Mammary epithelial cell (primary cell): ENCODE results near the gene LMO7.

Source experiments
- EZH2 ChIP-seq: IDR thresholded peaks from 2 replicates; pipeline ENCODE4 v1.6.1; 2012; ENCODE audit warnings: low read length, inconsistent platforms, borderline replicate concordance
- TF ChIP-seq, protein P1 (sequence below), 2 donors: IDR thresholded peaks in 1 of 2; conservative IDR thresholded peaks in 1 of 2; 2 replicates each; pipeline ENCODE4 v1.5.1; 2011 to 2012; ENCODE audit warnings: inconsistent platforms in 2 of 2, low read length in 2 of 2, mild to moderate bottlenecking in 2 of 2, control low read depth in 1 of 2, low read depth in 1 of 2; ENCODE audit not compliant: insufficient read depth in 1 of 2; ENCODE audit errors: extremely low read depth in 1 of 2

GRCh38 chr13:75679459-75679858, 43.3 kb downstream of the LMO7 start:
- TF ChIP-seq, protein P1, sequence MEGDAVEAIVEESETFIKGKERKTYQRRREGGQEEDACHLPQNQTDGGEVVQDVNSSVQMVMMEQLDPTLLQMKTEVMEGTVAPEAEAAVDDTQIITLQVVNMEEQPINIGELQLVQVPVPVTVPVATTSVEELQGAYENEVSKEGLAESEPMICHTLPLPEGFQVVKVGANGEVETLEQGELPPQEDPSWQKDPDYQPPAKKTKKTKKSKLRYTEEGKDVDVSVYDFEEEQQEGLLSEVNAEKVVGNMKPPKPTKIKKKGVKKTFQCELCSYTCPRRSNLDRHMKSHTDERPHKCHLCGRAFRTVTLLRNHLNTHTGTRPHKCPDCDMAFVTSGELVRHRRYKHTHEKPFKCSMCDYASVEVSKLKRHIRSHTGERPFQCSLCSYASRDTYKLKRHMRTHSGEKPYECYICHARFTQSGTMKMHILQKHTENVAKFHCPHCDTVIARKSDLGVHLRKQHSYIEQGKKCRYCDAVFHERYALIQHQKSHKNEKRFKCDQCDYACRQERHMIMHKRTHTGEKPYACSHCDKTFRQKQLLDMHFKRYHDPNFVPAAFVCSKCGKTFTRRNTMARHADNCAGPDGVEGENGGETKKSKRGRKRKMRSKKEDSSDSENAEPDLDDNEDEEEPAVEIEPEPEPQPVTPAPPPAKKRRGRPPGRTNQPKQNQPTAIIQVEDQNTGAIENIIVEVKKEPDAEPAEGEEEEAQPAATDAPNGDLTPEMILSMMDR (conservative IDR thresholded peaks at IDR 0.05 in 1 of 2, IDR thresholded peaks at IDR 0.05 in 1 of 2; ENCODE audit: extremely low read depth in 1 of 2, insufficient read depth in 1 of 2, low read depth in 1 of 2, low read length in 2 of 2) = no peak
- TF ChIP-seq EZH2 = no peak
